KMS-11 (cell line): Measurements from ENCODE around the gene RCOR2.

Experiments used
- H2AFZ ChIP-seq: fragments of 200-600 bp; sonication (generic); 2 replicates; pipeline ENCODE4 v1.6.1; 2016; ENCODE audit warnings: antibody characterized with exemption, mixed run types, low read depth
- H3K27ac ChIP-seq: fragments of 200-600 bp; sonication (generic); 2 replicates; pipeline ENCODE4 v1.6.1; 2016; ENCODE audit warnings: mild to moderate bottlenecking, mixed run types
- H3K27me3 ChIP-seq: fragments of 200-600 bp; sonication (generic); 2 replicates; pipeline ENCODE4 v1.6.1; 2017; ENCODE audit warnings: mild to moderate bottlenecking, low read depth, mixed run types, moderate library complexity; ENCODE audit not compliant: insufficient read depth
- H3K36me3 ChIP-seq: fragments of 200-600 bp; sonication (generic); 2 replicates; pipeline ENCODE4 v1.6.1; 2017; ENCODE audit warnings: mild to moderate bottlenecking, mixed run types; ENCODE audit not compliant: insufficient read depth
- H3K4me1 ChIP-seq: fragments of 200-600 bp; sonication (generic); 2 replicates; pipeline ENCODE4 v1.6.1; 2016; ENCODE audit warnings: mild to moderate bottlenecking, low read depth, mixed run types; ENCODE audit not compliant: poor library complexity, severe bottlenecking
- H3K4me2 ChIP-seq: fragments of 200-600 bp; sonication (generic); 2 replicates; pipeline ENCODE4 v1.7.0; 2016; ENCODE audit warnings: mild to moderate bottlenecking, mixed run types
- H3K4me3 ChIP-seq: fragments of 200-600 bp; sonication (generic); IDR thresholded peaks from 2 replicates; pipeline ENCODE4 v1.6.1; 2017; ENCODE audit warnings: low read depth, low read length, mixed read lengths; ENCODE audit not compliant: insufficient read depth
- H3K79me2 ChIP-seq: fragments of 200-600 bp; sonication (generic); 2 replicates; pipeline ENCODE4 v1.6.1; 2016; ENCODE audit warnings: low read depth, mixed run types; ENCODE audit not compliant: insufficient read depth
- H3K9ac ChIP-seq: fragments of 200-600 bp; sonication (generic); 2 replicates; pipeline ENCODE4 v1.6.1; 2016; ENCODE audit warnings: mild to moderate bottlenecking, mixed run types
- H4K20me1 ChIP-seq: fragments of 200-600 bp; sonication (generic); 2 replicates; pipeline ENCODE4 v1.6.1; 2016; ENCODE audit warnings: mild to moderate bottlenecking, mixed run types; ENCODE audit not compliant: insufficient read depth
- TF ChIP-seq, protein P1 (sequence below): fragments of 200-600 bp; sonication (generic); conservative IDR thresholded peaks from 2 replicates; pipeline ENCODE4 v1.6.1; 2017; ENCODE audit warnings: low read depth, mild to moderate bottlenecking, antibody characterized with exemption, low read length, moderate library complexity, mixed read lengths

The RCOR2 gene

DNA sequence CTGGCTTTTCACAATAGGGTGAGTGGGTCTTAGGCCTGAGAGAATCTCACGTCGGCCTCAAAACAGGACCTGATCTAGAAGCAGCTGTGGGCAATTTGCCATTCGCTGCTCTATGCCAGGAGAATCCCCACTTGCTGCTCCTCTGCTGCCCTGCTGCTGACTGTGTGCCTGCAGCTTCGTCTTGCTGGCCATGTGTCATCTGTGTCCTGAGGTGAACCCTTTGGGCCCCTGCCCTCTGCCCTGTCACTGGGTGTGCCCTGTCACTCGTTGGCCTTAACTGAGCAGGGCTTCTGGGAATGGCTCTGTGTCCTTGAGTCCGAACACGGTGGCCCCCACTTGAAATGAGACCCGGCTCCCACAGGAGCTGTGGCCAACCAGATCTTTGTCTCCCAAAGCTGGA is 28.0 kb upstream of the RCOR2 start:
- Histone ChIP-seq H4K20me1 (no peaks in the 10 kb centered on the region), H3K4me1 (no peaks in the 10 kb centered on the region), H2AFZ (no peak overlapping the region), H3K27me3 (no peaks in the 10 kb centered on the region), H3K27ac (no peak overlapping the region), H3K36me3 (no peaks in the 10 kb centered on the region), H3K79me2 (no peaks in the 10 kb centered on the region), H3K4me3 (no peak overlapping the region), H3K4me2 (no peak overlapping the region), H3K9ac (no peak overlapping the region)
- TF ChIP-seq, protein P1, sequence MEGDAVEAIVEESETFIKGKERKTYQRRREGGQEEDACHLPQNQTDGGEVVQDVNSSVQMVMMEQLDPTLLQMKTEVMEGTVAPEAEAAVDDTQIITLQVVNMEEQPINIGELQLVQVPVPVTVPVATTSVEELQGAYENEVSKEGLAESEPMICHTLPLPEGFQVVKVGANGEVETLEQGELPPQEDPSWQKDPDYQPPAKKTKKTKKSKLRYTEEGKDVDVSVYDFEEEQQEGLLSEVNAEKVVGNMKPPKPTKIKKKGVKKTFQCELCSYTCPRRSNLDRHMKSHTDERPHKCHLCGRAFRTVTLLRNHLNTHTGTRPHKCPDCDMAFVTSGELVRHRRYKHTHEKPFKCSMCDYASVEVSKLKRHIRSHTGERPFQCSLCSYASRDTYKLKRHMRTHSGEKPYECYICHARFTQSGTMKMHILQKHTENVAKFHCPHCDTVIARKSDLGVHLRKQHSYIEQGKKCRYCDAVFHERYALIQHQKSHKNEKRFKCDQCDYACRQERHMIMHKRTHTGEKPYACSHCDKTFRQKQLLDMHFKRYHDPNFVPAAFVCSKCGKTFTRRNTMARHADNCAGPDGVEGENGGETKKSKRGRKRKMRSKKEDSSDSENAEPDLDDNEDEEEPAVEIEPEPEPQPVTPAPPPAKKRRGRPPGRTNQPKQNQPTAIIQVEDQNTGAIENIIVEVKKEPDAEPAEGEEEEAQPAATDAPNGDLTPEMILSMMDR = no peak

- TF ChIP-seq, protein P1 = no peak
- Histone ChIP-seq H3K27ac (no peak overlapping the region), H2AFZ (no peak overlapping the region), H4K20me1 (no peaks in the 10 kb centered on the region), H3K4me3 (no peak overlapping the region), H3K9ac (no peak overlapping the region), H3K4me1 (peaks cover 2% of the 10 kb centered on the region), H3K36me3 (no peaks in the 10 kb centered on the region), H3K4me2 (no peak overlapping the region), H3K27me3 (no peaks in the 10 kb centered on the region), H3K79me2 (peaks cover 8% of the 10 kb centered on the region; the same call in 1 of the 2 replicates)
Observed at GRCh38 chr11:63942803-63943202, 25.8 kb upstream of the RCOR2 start.

- Histone ChIP-seq H3K4me2 (no peak overlapping the region), H3K4me1 (peaks cover 7% of the 10 kb centered on the region), H3K4me3 (no peak overlapping the region), H3K27me3 (no peaks in the 10 kb centered on the region), H4K20me1 (no peaks in the 10 kb centered on the region), H3K9ac (no peak overlapping the region), H3K79me2 (peaks cover 8% of the 10 kb centered on the region; the same call in 1 of the 2 replicates), H3K27ac (no peak overlapping the region), H2AFZ (no peak overlapping the region), H3K36me3 (no peaks in the 10 kb centered on the region)
- TF ChIP-seq, protein P1 = no peak
Observed at GRCh38 chr11:63941901-63942300, 24.9 kb upstream of the RCOR2 start.

DNA sequence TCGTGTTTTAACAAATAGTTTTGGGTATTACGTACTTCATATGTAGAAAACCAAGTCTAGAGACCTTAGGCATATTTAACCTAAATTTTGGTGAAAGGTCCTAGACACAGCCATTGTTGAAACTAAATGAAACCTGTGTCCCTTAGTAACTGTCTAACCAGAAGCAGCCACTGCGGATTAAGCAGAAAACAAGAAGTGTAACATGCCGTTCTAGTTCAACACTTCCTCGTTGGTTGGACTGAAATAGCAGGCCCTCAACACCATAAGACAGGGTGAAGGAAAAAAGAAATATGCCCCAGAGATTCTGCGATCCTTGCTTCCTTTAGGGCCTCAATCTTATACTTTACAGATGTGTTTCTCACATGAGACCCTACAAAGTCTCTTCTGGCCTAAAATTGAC is 23.8 kb upstream of the RCOR2 start:
- TF ChIP-seq, protein P1 = no peak

More for the DNA sequence above, 23.8 kb upstream of the RCOR2 start:
- H3K4me1 ChIP-seq = peaks cover 7% of the 10 kb centered on the region
- H2AFZ ChIP-seq = no peak overlapping the region
- H3K9ac ChIP-seq = no peak overlapping the region
- peaks cover 8% of the 10 kb centered on the region; the same call in 1 of the 2 replicates for H3K79me2 ChIP-seq
- H3K27me3 ChIP-seq = no peaks in the 10 kb centered on the region
- no peak overlapping the region for H3K4me3 ChIP-seq
- no peak overlapping the region for H3K4me2 ChIP-seq
- no peaks in the 10 kb centered on the region for H3K36me3 ChIP-seq
- no peak overlapping the region for H3K27ac ChIP-seq
- H4K20me1 ChIP-seq = no peaks in the 10 kb centered on the region
